SK-N-SH (cell line): ENCODE measurements around the gene CHM.

Experiments
- CTCF ChIP-seq: fragments of 200-600 bp; sonication (generic); IDR thresholded peaks from 2 replicates; pipeline ENCODE4 v1.6.1; 2017; ENCODE audit warnings: antibody characterized with exemption, mild to moderate bottlenecking, moderate library complexity
- EP300 ChIP-seq, 2 experiments: IDR thresholded peaks; 2 replicates each; pipeline versions ENCODE4 v1.4.0 to v1.6.1; 2012; ENCODE audit warnings: borderline replicate concordance in 1 of 2, low read depth in 1 of 2, low read length in 1 of 2
- EZH2phosphoT487 ChIP-seq: fragments of 200-600 bp; sonication (generic); IDR thresholded peaks from 2 replicates; pipeline ENCODE4 v1.6.1; 2017; ENCODE audit warnings: low read depth, mixed run types, mild to moderate bottlenecking, antibody characterized with exemption, moderate library complexity, borderline replicate concordance
- GABPA ChIP-seq: IDR thresholded peaks from 2 replicates; pipeline ENCODE4 v1.4.0; 2012; ENCODE audit warnings: low read depth, mild to moderate bottlenecking
- MXI1 ChIP-seq: IDR thresholded peaks from 2 replicates; pipeline ENCODE4 v1.6.1; 2012; ENCODE audit warnings: mild to moderate bottlenecking, low read depth, low read length, improper control_type of control experiment
- RCOR1 ChIP-seq: fragments of 150-350 bp; IDR thresholded peaks from 2 replicates; pipeline ENCODE4 v1.6.1; 2017; ENCODE audit warnings: antibody characterized with exemption, low read length
- RFX5 ChIP-seq: IDR thresholded peaks from 2 replicates; pipeline ENCODE4 v1.6.1; 2012; ENCODE audit warnings: mild to moderate bottlenecking, improper control_type of control experiment, low read length
- USF1 ChIP-seq: IDR thresholded peaks from 2 replicates; pipeline ENCODE4 v1.4.0; 2012; ENCODE audit warnings: low read depth, borderline replicate concordance
- USF2 ChIP-seq: fragments of 150-350 bp; IDR thresholded peaks from 2 replicates; pipeline ENCODE4 v1.6.1; 2017; ENCODE audit warnings: antibody characterized with exemption, low read length, low read depth, borderline replicate concordance
- ZBTB33 ChIP-seq: IDR thresholded peaks from 2 replicates; pipeline ENCODE4 v1.4.0; 2012; ENCODE audit warnings: low read depth, borderline replicate concordance

GRCh38 chrX:85995641-85996040 is 51.7 kb downstream of the CHM start:
- TF ChIP-seq EZH2phosphoT487 (no peak), CTCF (no peak), GABPA (no peak), EP300 (IDR thresholded peaks at IDR 0.05; ENCODE audit: borderline replicate concordance in 1 of 2, low read depth in 1 of 2, low read length in 1 of 2) (no peak), MXI1 (no peak), USF2 (no peak), USF1 (no peak), ZBTB33 (no peak), RCOR1 (no peak), RFX5 (no peak)
